GF-D8 (cell line): Measurements from ENCODE around the gene PRKAR1A.
"Not testable (repeated sequence)": the region's sequence is repeated elsewhere in the genome, so short reads cannot be mapped to it uniquely, and the experiment has no call there.

Source experiments
- DNase-seq: peaks from one replicate; lab custom pipeline; 2025; lab: John Stamatoyannopoulos, UW

Gene PRKAR1A

GRCh38 chr17:68579194-68579927 is 67.1 kb downstream of the PRKAR1A start:
- no peak for DNase-seq

DNA sequence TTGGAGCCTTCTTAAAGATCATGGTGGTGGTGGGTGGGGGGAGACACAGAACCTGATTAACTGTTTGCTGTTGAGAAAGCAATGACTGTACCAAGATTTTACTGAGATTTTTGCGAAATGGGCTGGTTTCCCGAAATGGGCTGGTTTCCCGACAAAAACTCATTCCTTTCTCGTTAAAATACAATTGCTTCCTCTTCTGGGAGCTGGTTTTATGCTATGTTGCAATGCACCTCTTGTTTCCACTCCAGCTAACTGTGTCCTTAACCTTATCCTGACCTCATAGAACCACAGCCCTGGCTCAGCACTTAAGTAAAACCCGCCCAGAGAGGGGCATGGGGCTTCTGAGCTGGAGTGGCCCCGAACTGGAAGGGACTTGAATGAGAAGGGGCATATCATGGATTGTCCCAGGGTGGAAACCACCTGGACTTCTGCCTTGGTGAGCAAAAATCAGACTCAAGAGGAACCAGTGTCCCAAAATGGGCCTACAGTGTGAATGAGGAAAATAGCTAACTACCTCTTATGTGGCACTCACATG is 68.1 kb downstream of the PRKAR1A start:
- peak; percentile 59 for DNase-seq

DNA sequence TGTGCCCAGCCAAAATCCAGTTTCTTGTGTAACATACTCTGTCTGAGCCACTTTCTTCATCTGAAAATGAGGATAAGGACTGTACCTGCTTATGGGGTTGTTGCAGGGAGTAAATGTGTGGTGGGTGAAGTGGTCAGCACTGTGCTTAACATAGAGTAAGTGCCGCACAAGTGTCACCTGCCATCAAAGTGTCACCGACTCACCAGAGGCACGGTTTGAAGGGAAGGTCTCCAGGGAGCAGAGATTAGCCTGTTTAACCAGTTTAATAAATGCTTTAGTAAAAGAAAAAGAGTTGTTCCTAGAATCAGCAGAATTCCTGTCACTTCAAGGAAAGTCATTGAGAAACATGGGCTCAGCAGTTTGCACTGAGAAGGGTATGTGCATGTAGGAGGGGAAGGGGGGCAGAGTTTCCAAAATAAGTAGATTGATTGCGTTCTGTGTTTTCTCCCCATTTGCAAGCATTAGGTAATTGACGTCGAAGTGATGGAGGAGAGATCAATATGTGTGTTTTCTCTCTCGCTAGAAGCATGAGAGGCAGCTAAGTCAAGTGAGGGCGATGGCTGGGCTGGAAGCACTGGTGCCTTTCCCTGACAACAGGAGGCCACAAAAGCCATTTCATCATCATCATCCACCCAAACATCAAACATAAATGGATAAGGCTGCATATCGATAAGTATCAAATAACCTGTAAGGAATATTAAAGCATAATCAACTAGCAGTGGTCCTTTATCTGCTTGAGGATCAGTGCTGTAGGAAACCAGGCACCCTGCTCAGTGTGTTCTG is 69.8 kb downstream of the PRKAR1A start:
- no peak for DNase-seq

DNA sequence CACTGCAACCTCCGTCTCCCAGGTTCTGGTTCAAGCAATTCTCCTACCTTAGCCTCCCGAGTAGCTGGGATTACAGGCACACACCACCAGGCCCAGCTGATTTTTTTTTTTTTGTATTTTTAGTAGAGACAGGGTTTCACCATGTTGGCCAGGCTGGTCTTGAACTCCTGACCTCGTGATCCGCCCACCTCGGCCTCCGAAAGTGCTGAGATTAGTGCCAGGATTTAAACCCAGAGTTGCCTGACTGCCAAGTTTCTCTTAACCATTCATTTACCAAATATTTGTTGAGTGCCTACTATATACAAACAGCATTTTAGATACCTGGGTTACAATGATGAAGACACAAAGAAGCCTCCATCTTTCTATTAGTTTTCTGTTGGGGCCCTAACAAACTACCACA is 70.6 kb downstream of the PRKAR1A start:
- DNase-seq, result not testable (repeated sequence)

GRCh38 chr17:68584581-68585303 is 72.5 kb downstream of the PRKAR1A start:
- no peak for DNase-seq

DNA sequence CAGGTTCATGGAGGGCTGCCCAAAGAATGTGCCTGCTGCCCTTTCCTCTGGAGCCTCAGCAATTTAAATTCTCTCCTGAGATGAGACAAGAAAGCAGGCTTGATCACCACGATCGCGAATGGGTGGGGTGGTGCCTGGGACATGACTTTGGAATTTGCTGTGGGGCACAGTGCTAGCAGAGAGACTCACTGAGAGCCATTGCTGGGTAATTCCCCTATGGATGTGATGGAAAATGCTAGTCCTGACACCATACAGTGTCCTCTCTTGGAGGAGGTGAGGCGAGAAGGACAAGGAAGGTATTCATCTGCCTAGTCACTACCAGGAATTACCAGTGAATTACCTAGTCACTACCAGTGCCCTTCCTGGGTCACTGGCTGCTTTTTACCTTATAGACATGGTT is 73.4 kb downstream of the PRKAR1A start:
- DNase-seq, result no peak

DNA sequence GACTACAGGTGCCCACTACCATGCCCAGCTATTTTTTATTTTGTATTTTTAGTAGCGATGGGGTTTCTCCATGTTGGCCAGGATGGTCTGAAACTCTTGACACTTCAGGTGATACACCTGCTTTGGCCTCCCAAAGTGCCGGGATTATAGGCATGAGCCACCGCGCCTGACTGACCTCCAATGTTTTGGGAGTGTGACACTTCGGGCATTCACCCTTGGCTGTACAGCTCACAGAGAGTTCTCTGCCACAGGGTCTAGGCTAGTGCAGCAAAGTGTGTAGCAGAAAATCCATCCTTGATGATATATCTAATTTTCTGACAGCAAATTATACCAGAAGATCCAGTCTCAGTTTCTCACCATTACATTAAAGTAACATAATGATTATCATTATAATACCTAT is 74.8 kb downstream of the PRKAR1A start:
- DNase-seq, result no peak

GRCh38 chr17:68587847-68588246 is 75.6 kb downstream of the PRKAR1A start:
- DNase-seq, result no peak

GRCh38 chr17:68588362-68588761 is 76.1 kb downstream of the PRKAR1A start:
- DNase-seq, result no peak

GRCh38 chr17:68589086-68589485 is 76.9 kb downstream of the PRKAR1A start:
- DNase-seq, result no peak

GRCh38 chr17:68591583-68591982 is 79.4 kb downstream of the PRKAR1A start:
- no peak for DNase-seq

DNA sequence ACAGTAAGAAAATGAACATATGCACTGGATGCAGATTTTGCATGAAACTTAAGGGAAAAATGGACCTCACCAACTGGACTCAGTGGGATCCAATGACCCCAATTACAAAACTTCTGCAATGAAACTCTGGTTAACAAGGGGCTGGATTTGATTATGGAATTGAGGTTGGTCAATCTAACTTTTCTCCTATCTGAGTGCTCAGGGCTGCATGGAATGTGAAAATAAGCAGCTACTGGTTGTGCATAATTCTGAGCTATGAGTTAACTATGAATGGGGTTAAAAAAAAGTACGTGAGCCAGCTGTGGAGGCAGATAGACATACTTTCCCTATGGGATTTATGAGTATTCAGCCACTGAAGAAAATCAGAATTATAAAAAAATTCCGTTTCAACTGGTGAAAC is 79.8 kb downstream of the PRKAR1A start:
- no peak for DNase-seq

DNA sequence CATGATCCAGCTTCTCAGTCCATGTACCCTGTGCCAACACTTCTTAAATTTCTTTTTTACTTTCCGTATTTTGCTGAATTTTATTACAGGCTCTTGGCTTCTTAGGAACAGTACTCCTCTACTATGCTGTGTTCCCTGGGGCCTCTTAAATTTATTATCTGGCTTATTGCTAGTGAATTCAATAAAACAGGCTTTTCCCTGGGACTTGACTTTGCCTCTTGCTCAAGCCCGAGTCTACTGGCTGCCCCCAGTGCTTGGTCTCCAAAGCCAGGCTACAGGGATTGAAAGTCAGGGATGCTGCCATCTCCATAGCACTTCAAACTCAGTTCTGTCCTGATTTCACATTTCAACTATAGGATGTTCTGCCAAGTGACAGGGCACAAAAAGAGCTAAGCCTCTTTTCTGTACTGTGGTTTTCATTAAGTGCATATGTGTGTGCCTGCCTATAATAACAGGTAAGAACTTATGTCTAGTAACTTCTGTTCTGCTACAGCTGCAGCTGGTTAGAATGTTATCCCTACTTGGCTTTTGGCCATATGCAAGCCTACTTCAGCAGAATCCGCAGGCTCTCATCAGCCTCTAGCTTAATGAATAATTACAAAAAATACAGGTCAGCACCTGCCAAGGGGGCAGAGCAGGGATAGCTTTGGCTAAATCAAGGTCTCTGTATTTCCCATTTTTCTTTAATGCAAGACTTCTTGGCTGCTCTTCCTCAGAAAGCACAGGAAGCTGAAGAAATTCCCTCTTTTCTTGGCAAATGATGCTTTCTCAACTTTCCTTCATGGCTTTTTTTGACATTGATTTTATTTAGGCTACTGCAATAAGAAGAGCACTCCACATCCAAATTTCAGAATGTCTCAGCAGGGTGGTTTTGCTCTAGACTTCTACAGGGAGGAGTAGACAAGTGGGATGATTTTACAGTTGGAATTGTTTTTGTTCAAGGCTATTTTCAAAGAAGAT is 80.7 kb downstream of the PRKAR1A start:
- DNase-seq, result no peak

DNA sequence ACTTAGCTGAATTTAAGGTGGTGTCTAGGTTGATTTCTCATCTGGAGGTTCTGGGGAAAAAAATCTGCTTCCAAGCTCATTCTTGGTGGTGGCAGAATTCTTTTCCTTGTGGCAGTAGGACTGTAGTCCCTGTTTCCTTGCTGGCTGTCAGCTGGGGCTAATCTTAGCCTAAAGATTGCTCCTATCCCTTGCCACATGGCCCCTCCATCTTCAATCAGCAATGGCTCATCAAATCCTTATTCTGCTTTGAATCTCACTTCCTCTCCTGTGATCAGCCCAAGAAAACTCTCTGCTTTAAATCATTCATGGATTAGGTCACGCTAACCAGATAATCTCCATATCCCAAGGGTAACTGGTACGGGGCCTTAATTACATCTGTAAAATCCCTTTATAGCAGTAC is 82.3 kb downstream of the PRKAR1A start:
- no peak for DNase-seq

DNA sequence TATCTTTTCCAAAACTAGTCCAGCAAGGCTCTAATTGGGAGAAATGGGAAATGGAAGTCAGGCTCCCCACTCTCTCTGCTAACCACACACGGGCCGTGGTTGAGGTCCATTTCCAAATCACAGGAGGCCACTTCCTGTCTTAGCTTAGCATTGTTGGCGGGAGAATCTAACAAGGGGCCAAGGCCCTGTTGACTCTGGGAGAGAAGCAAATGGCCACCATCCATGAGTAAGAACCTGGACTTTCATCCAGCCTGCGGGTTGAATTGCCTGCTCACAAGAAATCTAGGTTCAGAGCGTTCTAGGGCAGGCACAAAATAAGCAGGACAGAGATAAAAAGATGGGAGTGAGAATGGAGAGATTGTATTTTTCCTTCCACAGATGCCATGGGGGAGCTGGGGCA is 83.3 kb downstream of the PRKAR1A start:
- no peak for DNase-seq

DNA sequence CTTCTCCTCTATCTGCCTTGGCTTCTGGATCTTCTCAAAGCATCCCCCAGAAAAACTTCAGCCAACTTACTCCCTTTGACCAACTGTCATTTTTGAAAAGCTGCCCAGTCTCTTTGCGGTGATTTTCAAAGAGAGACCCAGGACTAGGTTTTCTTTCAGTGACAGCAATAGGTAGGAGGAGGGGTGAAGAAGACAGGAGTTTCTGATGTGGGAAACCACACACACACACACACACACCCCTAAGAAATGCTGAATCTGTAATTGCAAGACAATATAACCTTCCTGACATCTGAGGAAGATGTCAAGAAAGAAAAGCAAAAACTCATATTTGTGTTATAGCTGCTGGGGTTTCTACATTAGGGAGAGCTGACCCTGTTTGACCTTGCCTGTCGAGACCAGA is 83.8 kb downstream of the PRKAR1A start:
- DNase-seq, result no peak

DNA sequence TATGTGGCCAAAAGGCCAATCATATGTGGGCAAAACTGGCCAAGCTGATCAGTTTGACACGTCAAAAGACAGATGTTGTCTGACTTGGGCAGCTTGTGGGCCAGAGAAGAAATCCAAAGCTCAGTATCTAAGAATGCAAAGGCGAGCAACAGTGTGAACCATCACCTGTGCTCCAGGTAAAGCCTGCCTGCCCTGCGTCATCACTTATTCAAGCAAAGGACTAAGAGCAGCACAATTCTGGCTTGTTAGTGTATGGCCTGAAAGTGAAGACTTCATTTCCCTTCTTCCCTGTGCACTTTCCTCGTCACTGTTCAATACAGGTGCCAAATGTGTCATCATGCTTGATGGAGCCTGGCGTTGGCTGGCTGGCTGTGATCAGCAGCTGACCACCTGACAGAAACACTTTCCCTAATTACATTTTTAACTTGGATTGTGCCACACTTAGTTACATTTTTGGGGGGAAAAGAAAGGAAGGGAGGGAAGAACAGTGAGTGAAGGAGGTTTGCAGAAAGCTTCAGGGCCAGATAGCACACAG is 84.2 kb downstream of the PRKAR1A start:
- DNase-seq, result no peak

DNA sequence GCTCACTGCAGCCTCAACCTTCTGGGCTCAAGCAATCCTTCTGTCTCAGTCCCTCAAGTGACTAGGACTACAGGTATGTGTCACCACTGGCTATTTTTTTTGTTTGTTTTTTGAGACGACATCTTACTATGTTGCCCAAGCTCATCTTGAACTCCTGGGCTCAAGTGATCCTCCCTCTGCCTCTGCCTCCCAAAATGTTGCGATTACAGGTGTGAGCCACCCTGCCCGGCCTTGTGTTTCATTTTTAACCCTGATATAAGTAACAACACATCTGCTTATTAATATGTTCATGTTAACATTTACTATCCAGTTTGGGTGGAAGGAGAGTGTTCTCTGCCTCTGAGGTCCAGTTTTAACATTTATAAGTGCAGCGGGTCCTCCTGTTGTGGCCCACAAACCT is 85.8 kb downstream of the PRKAR1A start:
- no peak for DNase-seq

DNA sequence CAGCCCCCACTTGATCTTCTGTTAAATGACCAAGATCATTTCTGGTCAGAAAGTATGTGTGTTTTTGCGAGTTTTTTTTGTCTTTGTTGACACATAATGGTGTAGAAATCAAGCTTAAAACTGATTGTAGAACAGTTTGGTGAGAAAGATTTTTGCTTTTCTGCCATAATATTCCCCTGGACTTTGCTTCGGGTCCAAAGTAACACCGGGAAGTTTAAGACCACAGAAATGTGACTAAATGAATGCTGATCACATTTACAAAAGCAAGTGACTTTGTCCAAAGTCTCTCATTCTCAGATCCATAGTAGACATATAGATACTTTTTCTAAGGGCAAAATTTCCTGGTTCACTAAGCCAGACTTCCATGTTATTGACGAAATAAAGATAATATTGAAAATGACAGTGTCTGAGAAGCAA is 86.3 kb downstream of the PRKAR1A start:
- no peak for DNase-seq

- no peak for DNase-seq
Observed at GRCh38 chr17:68599091-68599490, 86.9 kb downstream of the PRKAR1A start.

GRCh38 chr17:68599552-68600066 is 87.4 kb downstream of the PRKAR1A start:
- no peak for DNase-seq
